ENCODE measurements around the gene ENTPD2. TPM values are rescaled to one million over a fixed set of nuclear protein-coding genes. Genes with fewer than 3 reads are reported as not detected.

The ENTPD2 gene
- total RNA-seq, 1 donor from 2014 or later, result 0.19 TPM

DNA sequence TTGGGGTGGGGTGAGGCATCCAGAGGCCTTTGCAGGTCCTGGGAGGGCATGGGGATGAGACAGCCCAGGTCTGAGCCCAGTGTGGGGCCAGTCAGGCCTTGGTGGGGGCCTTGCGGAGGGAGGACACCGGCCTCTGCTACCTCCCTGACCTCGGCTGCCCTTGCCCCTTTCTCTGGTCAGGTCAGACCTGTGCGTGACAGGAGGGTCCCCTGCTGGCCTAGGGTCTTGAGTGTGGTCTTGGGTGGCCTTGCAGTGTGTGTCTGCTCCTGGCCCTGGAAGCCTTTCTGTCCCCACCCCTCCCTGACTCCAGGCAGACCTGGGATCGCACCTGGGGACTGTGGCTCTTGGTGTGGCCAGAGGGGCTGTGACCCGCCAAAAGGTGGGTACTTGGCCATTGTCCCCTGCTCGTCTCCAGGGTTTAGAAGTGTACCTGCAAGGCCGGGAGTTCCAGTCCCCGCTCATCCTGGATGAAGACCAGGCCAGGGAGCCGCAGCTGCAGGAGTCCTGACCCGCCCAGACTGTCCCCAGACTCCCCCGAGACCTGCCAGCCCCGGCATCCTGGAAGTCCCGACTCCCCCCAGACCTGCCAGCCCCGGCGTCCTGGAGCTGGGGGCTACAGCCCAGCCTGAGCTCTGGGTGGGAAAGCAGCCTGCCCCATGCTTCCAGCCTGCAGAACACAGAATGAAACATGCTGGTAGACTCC lies 28.5 kb upstream of the ENTPD2 start:
- peaks cover 3% of the 10 kb centered on the region for H3K4me1 Mint-ChIP-seq (ENCODE audit: low read depth)
- H3K36me3 Mint-ChIP-seq (ENCODE audit: insufficient read depth), result no peaks in the 10 kb centered on the region
- no peak for TF ChIP-seq CTCF (IDR thresholded peaks at IDR 0.05; ENCODE audit: unreplicated experiment)
- H3K27me3 Mint-ChIP-seq, result peaks cover 39% of the 10 kb centered on the region
- no peak overlapping the region for H3K4me3 Mint-ChIP-seq (ENCODE audit: low read depth)
- DNase-seq (ENCODE audit: low spot score, unreplicated experiment), result no peak
- no peak overlapping the region for H3K27ac Mint-ChIP-seq
- H3K9me3 Mint-ChIP-seq (ENCODE audit: low read depth), result no peaks in the 10 kb centered on the region

DNA sequence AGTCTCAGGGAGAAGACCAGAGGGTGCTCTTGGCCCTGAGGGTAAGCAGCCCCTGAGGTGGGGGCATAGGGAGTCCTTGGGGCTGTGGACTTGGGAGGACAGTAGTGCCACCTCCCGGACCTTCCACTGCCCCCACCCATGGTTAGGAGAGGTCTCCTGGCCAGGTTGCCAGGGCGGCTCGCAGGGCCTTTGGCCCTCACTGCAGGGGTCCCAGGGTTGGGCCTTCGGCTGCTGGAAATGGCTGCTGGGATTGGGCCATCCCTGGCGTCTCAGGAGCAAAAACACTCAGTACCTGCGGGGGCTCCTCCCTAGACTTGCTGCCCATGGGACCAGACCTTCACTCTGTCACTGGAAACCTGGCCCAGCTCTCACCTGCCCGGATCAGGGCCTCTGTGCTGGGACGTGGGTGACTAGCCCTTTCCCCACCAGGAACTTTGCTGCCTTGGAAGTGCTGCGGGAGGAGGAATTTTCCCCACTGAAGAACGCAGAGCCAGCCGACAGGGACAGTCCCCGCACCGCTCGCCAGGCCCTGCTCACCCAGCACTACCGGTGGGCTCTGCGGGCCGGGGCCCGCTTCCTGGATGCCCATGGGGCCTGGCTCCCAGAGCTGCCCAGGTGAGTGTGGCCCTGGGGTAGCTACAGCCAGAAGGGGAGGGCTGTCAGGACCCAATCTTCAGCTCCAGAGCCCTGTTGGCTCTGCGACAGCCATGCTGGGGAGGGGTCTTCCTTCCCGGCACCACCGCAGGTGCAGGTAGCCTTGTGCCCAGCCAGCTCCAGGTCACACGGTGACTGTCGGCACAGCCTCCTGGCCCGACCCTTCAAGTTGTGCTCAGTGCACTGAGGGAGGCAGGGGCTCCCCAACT lies 26.6 kb upstream of the ENTPD2 start:
- TF ChIP-seq CTCF (IDR thresholded peaks at IDR 0.05; ENCODE audit: unreplicated experiment), result no peak
- Mint-ChIP-seq H3K27me3 (peaks cover 47% of the 10 kb centered on the region), H3K36me3 (ENCODE audit: insufficient read depth) (no peaks in the 10 kb centered on the region), H3K4me3 (ENCODE audit: low read depth) (no peak overlapping the region), H3K9me3 (ENCODE audit: low read depth) (no peaks in the 10 kb centered on the region), H3K27ac (no peak overlapping the region), H3K4me1 (ENCODE audit: low read depth) (no peaks in the 10 kb centered on the region)
- no peak for DNase-seq (ENCODE audit: low spot score, unreplicated experiment)

GRCh38 chr9:137079401-137079787 lies 25.5 kb upstream of the ENTPD2 start:
- no peaks in the 10 kb centered on the region for H3K9me3 Mint-ChIP-seq (ENCODE audit: low read depth)
- peaks cover 55% of the 10 kb centered on the region for H3K27me3 Mint-ChIP-seq
- TF ChIP-seq CTCF (IDR thresholded peaks at IDR 0.05; ENCODE audit: unreplicated experiment), result no peak
- no peak for DNase-seq (ENCODE audit: low spot score, unreplicated experiment)
- H3K27ac Mint-ChIP-seq, result no peak overlapping the region
- H3K4me1 Mint-ChIP-seq (ENCODE audit: low read depth), result no peaks in the 10 kb centered on the region
- no peaks in the 10 kb centered on the region for H3K36me3 Mint-ChIP-seq (ENCODE audit: insufficient read depth)
- H3K4me3 Mint-ChIP-seq (ENCODE audit: low read depth), result no peak overlapping the region

DNA sequence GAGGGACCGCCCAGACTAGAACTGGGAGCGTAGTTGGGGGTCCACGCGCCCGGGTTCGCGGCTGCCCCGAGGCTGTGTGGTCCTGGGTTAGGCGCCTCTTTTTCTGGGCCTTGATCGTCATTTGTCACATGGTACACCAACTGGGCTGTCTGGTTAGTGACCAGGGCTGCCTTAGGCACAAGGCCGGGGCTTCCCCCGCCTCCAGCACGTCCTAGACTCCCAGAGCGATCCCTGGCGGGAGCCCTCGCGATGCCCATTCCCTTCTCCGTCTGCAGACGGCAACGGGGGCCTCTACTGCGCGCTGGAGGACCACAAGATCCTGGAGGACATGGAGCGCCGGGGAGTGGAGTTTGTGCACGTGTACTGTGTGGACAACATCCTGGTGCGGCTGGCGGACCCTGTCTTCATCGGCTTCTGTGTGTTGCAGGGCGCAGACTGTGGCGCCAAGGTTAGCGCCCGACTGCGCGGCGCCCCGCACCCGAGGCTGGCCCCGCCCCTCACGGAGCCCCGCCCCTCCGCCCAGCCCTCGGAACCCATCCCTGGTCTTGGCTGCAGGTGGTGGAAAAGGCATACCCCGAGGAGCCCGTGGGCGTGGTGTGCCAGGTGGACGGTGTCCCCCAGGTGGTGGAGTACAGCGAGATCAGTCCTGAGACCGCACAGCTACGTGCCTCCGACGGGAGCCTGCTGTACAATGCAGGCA lies 25.0 kb upstream of the ENTPD2 start:
- Mint-ChIP-seq H3K4me1 (ENCODE audit: low read depth) (no peaks in the 10 kb centered on the region), H3K4me3 (ENCODE audit: low read depth) (peak overlapping the region; percentile 47), H3K27me3 (peaks cover 57% of the 10 kb centered on the region), H3K27ac (no peak overlapping the region), H3K36me3 (ENCODE audit: insufficient read depth) (no peaks in the 10 kb centered on the region), H3K9me3 (ENCODE audit: low read depth) (no peaks in the 10 kb centered on the region)
- TF ChIP-seq CTCF (IDR thresholded peaks at IDR 0.05; ENCODE audit: unreplicated experiment), result no peak
- DNase-seq (ENCODE audit: low spot score, unreplicated experiment), result no peak

Measured in progenitor cell of endocrine pancreas (in vitro differentiated cells).